Measurements from ENCODE around the gene LARGE1.
A peak's percentile ranks its signal among the peaks of the same experiment; 100 is the strongest.
"Not testable (repeated sequence)": the region's sequence is repeated elsewhere in the genome, so short reads cannot be mapped to it uniquely, and the experiment has no call there.

Gene LARGE1

GRCh38 chr22:33860386-33860785 is 59.9 kb downstream of the LARGE1 start:
- Mint-ChIP-seq H3K9me3 (no peaks in the 10 kb centered on the region), H3K27ac (no peak overlapping the region), H3K36me3 (no peaks in the 10 kb centered on the region), H3K4me3 (no peak overlapping the region), H3K4me1 (no peaks in the 10 kb centered on the region)
- DNase-seq (ENCODE audit: low spot score in 2 of 2) = no peak
- ATAC-seq = no peak

- H3K27ac Mint-ChIP-seq = no peak overlapping the region
- no peak for DNase-seq (ENCODE audit: low spot score in 2 of 2)
- no peaks in the 10 kb centered on the region for H3K9me3 Mint-ChIP-seq
- ATAC-seq = no peak
- no peak overlapping the region for H3K4me3 Mint-ChIP-seq
- H3K36me3 Mint-ChIP-seq = no peaks in the 10 kb centered on the region
- H3K4me1 Mint-ChIP-seq = no peaks in the 10 kb centered on the region
Measured at GRCh38 chr22:33859311-33859710, 61.0 kb downstream of the LARGE1 start.

- not testable (repeated sequence) for H3K27ac Mint-ChIP-seq; H3K4me1 Mint-ChIP-seq; ATAC-seq; H3K4me3 Mint-ChIP-seq; H3K36me3 Mint-ChIP-seq; DNase-seq (ENCODE audit: low spot score in 2 of 2); H3K9me3 Mint-ChIP-seq
Measured at GRCh38 chr22:33858653-33859052, 61.6 kb downstream of the LARGE1 start.

GRCh38 chr22:33857767-33858166 is 62.5 kb downstream of the LARGE1 start:
- H3K4me3 Mint-ChIP-seq; DNase-seq (ENCODE audit: low spot score in 2 of 2); H3K27ac Mint-ChIP-seq; H3K9me3 Mint-ChIP-seq; H3K36me3 Mint-ChIP-seq; ATAC-seq: not testable (repeated sequence)
- peaks cover 15% of the 10 kb centered on the region for H3K4me1 Mint-ChIP-seq

- no peaks in the 10 kb centered on the region for H3K9me3 Mint-ChIP-seq
- peaks cover 16% of the 10 kb centered on the region for H3K4me1 Mint-ChIP-seq
- H3K36me3 Mint-ChIP-seq = no peaks in the 10 kb centered on the region
- DNase-seq (ENCODE audit: low spot score in 2 of 2) (no peak), ATAC-seq (no peak)
- no peak overlapping the region for H3K27ac Mint-ChIP-seq
- H3K4me3 Mint-ChIP-seq = no peak overlapping the region
Measured at GRCh38 chr22:33854724-33855123, 65.6 kb downstream of the LARGE1 start.

GRCh38 chr22:33853200-33854097 is 66.8 kb downstream of the LARGE1 start:
- Mint-ChIP-seq H3K4me1 (peaks cover 16% of the 10 kb centered on the region), H3K27ac (peak overlapping the region; percentile 74), H3K36me3 (no peaks in the 10 kb centered on the region), H3K4me3 (peak overlapping the region; percentile 70), H3K9me3 (peaks cover 3% of the 10 kb centered on the region)
- DNase-seq (ENCODE audit: low spot score in 2 of 2) (peak in 1 of 2 donors; percentile 46), ATAC-seq (peak; percentile 62)

- Mint-ChIP-seq H3K36me3 (no peaks in the 10 kb centered on the region), H3K9me3 (peaks cover 5% of the 10 kb centered on the region), H3K4me3 (no peak overlapping the region), H3K27ac (no peak overlapping the region), H3K4me1 (peaks cover 16% of the 10 kb centered on the region)
- ATAC-seq (no peak), DNase-seq (ENCODE audit: low spot score in 2 of 2) (no peak)
Measured at GRCh38 chr22:33851821-33852384, 68.4 kb downstream of the LARGE1 start.

GRCh38 chr22:33851240-33851639 is 69.0 kb downstream of the LARGE1 start:
- H3K36me3 Mint-ChIP-seq = no peaks in the 10 kb centered on the region
- no peak for DNase-seq (ENCODE audit: low spot score in 2 of 2)
- no peak overlapping the region for H3K27ac Mint-ChIP-seq
- peaks cover 5% of the 10 kb centered on the region for H3K9me3 Mint-ChIP-seq
- ATAC-seq = no peak
- no peak overlapping the region for H3K4me3 Mint-ChIP-seq
- H3K4me1 Mint-ChIP-seq = peaks cover 16% of the 10 kb centered on the region

GRCh38 chr22:33850724-33851123 is 69.6 kb downstream of the LARGE1 start:
- Mint-ChIP-seq H3K27ac (no peak overlapping the region), H3K4me1 (peaks cover 16% of the 10 kb centered on the region), H3K36me3 (no peaks in the 10 kb centered on the region), H3K4me3 (no peak overlapping the region), H3K9me3 (peaks cover 8% of the 10 kb centered on the region)
- DNase-seq (ENCODE audit: low spot score in 2 of 2) (no peak), ATAC-seq (no peak)

GRCh38 chr22:33850193-33850592 is 70.1 kb downstream of the LARGE1 start:
- Mint-ChIP-seq H3K36me3 (no peaks in the 10 kb centered on the region), H3K9me3 (peaks cover 9% of the 10 kb centered on the region), H3K27ac (no peak overlapping the region), H3K4me3 (no peak overlapping the region), H3K4me1 (peaks cover 16% of the 10 kb centered on the region)
- no peak for DNase-seq (ENCODE audit: low spot score in 2 of 2)
- ATAC-seq = no peak

GRCh38 chr22:33848251-33848650 is 72.0 kb downstream of the LARGE1 start:
- no peak overlapping the region for H3K27ac Mint-ChIP-seq
- H3K4me1 Mint-ChIP-seq = peaks cover 5% of the 10 kb centered on the region
- H3K4me3 Mint-ChIP-seq = no peak overlapping the region
- no peaks in the 10 kb centered on the region for H3K36me3 Mint-ChIP-seq
- no peak for DNase-seq (ENCODE audit: low spot score in 2 of 2)
- ATAC-seq = no peak
- peaks cover 9% of the 10 kb centered on the region for H3K9me3 Mint-ChIP-seq

GRCh38 chr22:33844273-33844672 is 76.0 kb downstream of the LARGE1 start:
- no peak overlapping the region for H3K4me3 Mint-ChIP-seq
- no peaks in the 10 kb centered on the region for H3K4me1 Mint-ChIP-seq
- DNase-seq (ENCODE audit: low spot score in 2 of 2) = no peak
- no peak for ATAC-seq
- peaks cover 9% of the 10 kb centered on the region for H3K9me3 Mint-ChIP-seq
- no peaks in the 10 kb centered on the region for H3K36me3 Mint-ChIP-seq
- no peak overlapping the region for H3K27ac Mint-ChIP-seq

GRCh38 chr22:33842421-33843094 is 77.7 kb downstream of the LARGE1 start:
- no peaks in the 10 kb centered on the region for H3K36me3 Mint-ChIP-seq
- H3K9me3 Mint-ChIP-seq = peaks cover 6% of the 10 kb centered on the region
- H3K4me1 Mint-ChIP-seq = no peaks in the 10 kb centered on the region
- no peak overlapping the region for H3K4me3 Mint-ChIP-seq
- no peak for DNase-seq (ENCODE audit: low spot score in 2 of 2)
- no peak overlapping the region for H3K27ac Mint-ChIP-seq
- no peak for ATAC-seq

GRCh38 chr22:33842006-33842354 is 78.3 kb downstream of the LARGE1 start:
- no peak for DNase-seq (ENCODE audit: low spot score in 2 of 2)
- Mint-ChIP-seq H3K36me3 (no peaks in the 10 kb centered on the region), H3K4me3 (no peak overlapping the region), H3K27ac (no peak overlapping the region), H3K9me3 (peaks cover 5% of the 10 kb centered on the region), H3K4me1 (no peaks in the 10 kb centered on the region)
- ATAC-seq = no peak

GRCh38 chr22:33841281-33842005 is 78.8 kb downstream of the LARGE1 start:
- Mint-ChIP-seq H3K9me3 (peaks cover 4% of the 10 kb centered on the region), H3K36me3 (no peaks in the 10 kb centered on the region), H3K4me1 (no peaks in the 10 kb centered on the region), H3K4me3 (no peak overlapping the region), H3K27ac (no peak overlapping the region)
- DNase-seq (ENCODE audit: low spot score in 2 of 2) (no peak), ATAC-seq (no peak)
